Erythroblast (primary cell): ENCODE measurements around the gene KRTAP11-1.

Source experiments
- GATA1 ChIP-seq: IDR thresholded peaks from 2 replicates; pipeline ENCODE4 v1.6.1; 2011; ENCODE audit warnings: low read depth, mild to moderate bottlenecking, control low read depth, low read length, moderate library complexity
- POLR2A ChIP-seq: IDR thresholded peaks from 2 replicates; pipeline ENCODE4 v1.6.1; 2011; ENCODE audit warnings: mild to moderate bottlenecking, low read length

- no peak for TF ChIP-seq POLR2A
- no peak for TF ChIP-seq GATA1
These were observed 6.9 kb downstream of the KRTAP11-1 start for GRCh38 chr21:30874526-30874925.
